Measurements from ENCODE around the gene IGFL4. TPM values are rescaled to one million over a fixed set of nuclear protein-coding genes. Genes with fewer than 3 reads are reported as not detected.

IGFL4 gene
- total and polyA plus RNA-seq, 2 of the 8 experiments (the other 6 are each of a cell fraction or from before 2014, with no cell fraction given) = 0.05 to 0.11 TPM

DNA sequence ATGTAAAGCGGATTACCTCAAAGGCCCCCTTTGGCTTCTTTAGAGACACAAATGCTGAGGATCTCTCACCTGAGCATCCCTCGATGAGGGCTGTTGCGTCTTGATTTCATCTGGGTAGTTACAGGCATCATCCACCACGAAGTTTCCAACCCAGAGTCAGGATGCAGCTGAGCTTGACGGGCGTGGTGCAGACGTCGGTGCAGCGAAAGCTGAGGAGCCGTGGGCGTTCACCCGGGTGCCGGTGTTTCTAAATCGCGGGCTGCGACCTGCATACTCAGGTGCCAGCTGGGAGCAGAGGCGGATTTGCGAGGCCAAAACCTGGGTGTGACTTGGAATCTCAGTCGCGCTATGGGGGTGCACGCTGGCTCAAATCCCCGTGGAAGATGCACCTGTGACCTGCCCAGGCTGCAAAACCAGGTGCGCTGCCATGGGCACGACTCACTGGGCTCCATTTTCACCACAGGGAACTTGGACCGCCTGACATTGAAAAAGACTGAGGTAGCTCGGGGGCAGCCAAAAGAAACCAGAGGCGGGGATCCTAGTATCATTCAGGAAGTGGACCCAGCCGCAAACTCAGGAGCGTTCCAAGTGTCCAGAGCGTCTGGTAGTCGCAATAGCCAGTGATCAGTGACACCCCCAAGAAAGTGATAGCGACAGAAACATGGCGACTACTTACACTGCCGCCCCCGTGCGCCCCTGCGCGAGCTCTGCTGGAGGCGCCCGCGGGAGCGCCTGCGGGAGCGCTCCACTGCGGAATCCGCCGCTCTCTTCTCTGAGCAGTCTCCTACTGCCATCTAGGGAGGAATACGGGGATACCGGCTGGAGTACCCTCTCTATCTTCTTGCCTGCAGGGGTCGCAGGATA, 36.4 kb upstream of the IGFL4 start:
- Histone ChIP-seq H2BK15ac (ENCODE audit: low read length) (no peak overlapping the region), H3K23ac (ENCODE audit: insufficient read length) (no peak overlapping the region), H3K9ac (replicated peaks in 1 of 4; ENCODE audit: extremely low read depth in 1 of 4, low read depth in 3 of 4, low read length in 3 of 4) (no peak overlapping the region), H3K27ac (ENCODE audit: low read depth, low read length) (no peak overlapping the region), H2BK20ac (ENCODE audit: low read length) (no peak overlapping the region), H3K56ac (replicated peaks; ENCODE audit: insufficient read length, low read depth, low read length) (no peak overlapping the region), H3K4ac (replicated peaks; ENCODE audit: insufficient read length, low read depth, low read length) (no peak overlapping the region), H3K4me2 (ENCODE audit: insufficient read depth in 1 of 2, low read depth in 2 of 2, low read length in 2 of 2) (peak overlapping the region; percentile 80 to 99), H2AFZ (ENCODE audit: low read length) (peak overlapping the region; percentile 94), H3K79me2 (ENCODE audit: control insufficient read depth in 1 of 2, insufficient read depth in 2 of 2, low read length in 2 of 2) (no peaks in the 10 kb centered on the region), H3K27me3 (replicated peaks in 1 of 4; ENCODE audit: control insufficient read depth in 3 of 4, extremely low read depth in 1 of 4, insufficient read depth in 3 of 4, low read length in 3 of 4) (peaks cover 2 to 17% (median 11%) of the 10 kb centered on the region in 4 experiments), H4K91ac (replicated peaks; ENCODE audit: insufficient read length, low read length) (no peak overlapping the region), H2BK12ac (ENCODE audit: low read depth, low read length) (no peak overlapping the region), H2AK5ac (ENCODE audit: low read depth, low read length) (no peak overlapping the region), H4K8ac (ENCODE audit: extremely low read depth, insufficient read depth, low read length) (no peak overlapping the region), H3K23me2 (ENCODE audit: low read depth, low read length) (peaks cover 7% of the 10 kb centered on the region; the same call in 1 of the 2 replicates), H2BK5ac (ENCODE audit: low read depth, low read length) (no peak overlapping the region), H3K14ac (ENCODE audit: insufficient read length) (no peak overlapping the region), H3K79me1 (ENCODE audit: low read depth, low read length) (no peaks in the 10 kb centered on the region), H3K36me3 (ENCODE audit: control insufficient read depth in 2 of 4, insufficient read depth in 4 of 4, low read length in 3 of 4) (no peaks in the 10 kb centered on the region), H3K4me1 (replicated peaks in 1 of 4; ENCODE audit: control insufficient read depth in 3 of 4, insufficient read depth in 4 of 4, low read length in 3 of 4) (peaks cover 0 to 3% (median 1%) of the 10 kb centered on the region in 4 experiments; a peak in 2 of 7 replicates), H3K4me3 (ENCODE audit: extremely low read depth in 1 of 4, insufficient read depth in 2 of 4, low read depth in 3 of 4, low read length in 4 of 4) (peak overlapping the region; percentile 49 to 75 (median 74)), H3K9me3 (ENCODE audit: insufficient read depth in 2 of 2, low read depth in 1 of 2, low read length in 1 of 2) (peaks cover 4 to 6% of the 10 kb centered on the region in 2 experiments; a peak in 2 of 4 replicates), H4K5ac (ENCODE audit: insufficient read length, low read depth, low read length) (no peak overlapping the region), H2BK120ac (replicated peaks; ENCODE audit: low read depth, low read length) (no peak overlapping the region), H4K20me1 (replicated peaks in 1 of 2; ENCODE audit: control insufficient read depth in 1 of 2, insufficient read depth in 2 of 2, low read length in 2 of 2) (no peaks in the 10 kb centered on the region), H3K18ac (ENCODE audit: extremely low read depth, low read length) (0 out of 2 replicates have a peak overlapping the region, but pooled peaks have one; percentile 44)
- no peak for FAIRE-seq
- ChIA-PET POLR2A (ENCODE audit: partially characterized antibody) (interaction anchor here (0.8 to 1.4 kb wide), 3 partner anchors 11 to 55 kb away, joined by 3 to 7 read pairs (median 4); no protein-coding TSS in a partner anchor), CTCF (ENCODE audit: partially characterized antibody) (interaction anchor here (0.6 to 8.0 kb wide), 47 partner anchors 8 to 474 kb away, joined by 3 to 365 read pairs (median 4); partner anchors contain the start of genes IGFL4, MYPOP, NANOS2 and NOVA2)
- 4% methylated on average over 50 of the region's 50 CpGs; no CpG with 5 or more reads in 1 of the 2 experiments for WGBS, 2 experiments (ENCODE audit: extremely low coverage in 1 of 2, insufficient coverage in 1 of 2, insufficient read length in 1 of 2, insufficient replicate concordance in 2 of 2, low coverage in 1 of 2, low lambda C conversion rate in 2 of 2, missing lambda C conversion rate in 1 of 2)
- DNase-seq (ENCODE audit: low read depth in 1 of 2, low spot score in 2 of 2) = peak; percentile 63 to 85
- TF ChIP-seq RFX5 (IDR thresholded peaks at IDR 0.05; ENCODE audit: borderline replicate concordance, low read depth, low read length) = no peak
- TF ChIP-seq SP2 (IDR thresholded peaks at IDR 0.05; ENCODE audit: low read length) = no peak
- TF ChIP-seq CHD1 (IDR thresholded peaks at IDR 0.05; ENCODE audit: low read depth, low read length) = no peak
- peak; percentile 34 for TF ChIP-seq ASH2L (IDR thresholded peaks at IDR 0.05; ENCODE audit: low read length)
- peak; percentile 25; the same call in 1 of the 2 replicates for TF ChIP-seq SP1 (IDR thresholded peaks at IDR 0.05; ENCODE audit: low read depth, low read length)
- peak in 1 of 2 experiments; percentile 44; a peak in 1 of 4 replicates for TF ChIP-seq HDAC2 (IDR thresholded peaks at IDR 0.05; ENCODE audit: borderline replicate concordance in 1 of 2, low read depth in 2 of 2, low read length in 2 of 2)
- peak; percentile 63; the same call in 1 of the 2 replicates for TF ChIP-seq TEAD4 (IDR thresholded peaks at IDR 0.05; ENCODE audit: low read depth, low read length)
- TF ChIP-seq EGR1 (IDR thresholded peaks at IDR 0.05; ENCODE audit: borderline replicate concordance, low read depth, low read length) = peak; percentile 65; the same call in 1 of the 2 replicates
- TF ChIP-seq, protein P1, sequence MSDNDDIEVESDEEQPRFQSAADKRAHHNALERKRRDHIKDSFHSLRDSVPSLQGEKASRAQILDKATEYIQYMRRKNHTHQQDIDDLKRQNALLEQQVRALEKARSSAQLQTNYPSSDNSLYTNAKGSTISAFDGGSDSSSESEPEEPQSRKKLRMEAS (IDR thresholded peaks at IDR 0.05) = no peak
- TF ChIP-seq JUND (IDR thresholded peaks at IDR 0.05; ENCODE audit: low read length) = peak; percentile 32; the same call in 1 of the 2 replicates
- TF ChIP-seq RAD21 (IDR thresholded peaks at IDR 0.05 in 1 of 2, conservative IDR thresholded peaks at IDR 0.05 in 1 of 2; ENCODE audit: low read depth in 2 of 2, low read length in 2 of 2) = peak; percentile 94 to 97
